Stimulated activated naive B cell treated with anti-CD40 and anti-IgM and Interleukin-4, amounts not matched to agents 10 μg/mL and 1 μg/mL and 100 μg/mL, for 72 hours (primary cell): ENCODE results near the gene DLL4.

Source experiments
- ATAC-seq, 2 donors: fragments of 150-1000 bp; cut with Tn5 transposase; replicated peaks; 2 replicates each; pipeline ENCODE4 v1.10.0; 2021; ENCODE audit warnings: moderate library complexity in 1 of 2
- DNase-seq: peaks from one replicate; pipeline ENCODE4 v3.0.0; 2021
- H3K27ac Mint-ChIP-seq: one replicate; pipeline ENCODE4 v1.8.0; 2022; ENCODE audit warnings: mild to moderate bottlenecking, mixed read lengths
- H3K27me3 Mint-ChIP-seq, 2 donors: one replicate each; pipeline ENCODE4 v1.8.0; 2022; ENCODE audit warnings: mixed read lengths in 2 of 2
- H3K36me3 Mint-ChIP-seq, 2 donors: one replicate each; pipeline ENCODE4 v1.8.0; 2022; ENCODE audit warnings: mixed read lengths in 2 of 2, mild to moderate bottlenecking in 1 of 2
- H3K4me1 Mint-ChIP-seq, 2 donors: one replicate each; pipeline ENCODE4 v1.8.0; 2022; ENCODE audit warnings: mixed read lengths in 2 of 2, mild to moderate bottlenecking in 1 of 2
- H3K4me3 Mint-ChIP-seq, 2 donors: one replicate each; pipeline ENCODE4 v1.8.0; 2022; ENCODE audit warnings: mild to moderate bottlenecking in 2 of 2, mixed read lengths in 2 of 2, moderate library complexity in 1 of 2
- H3K9me3 Mint-ChIP-seq, 2 donors: one replicate each; pipeline ENCODE4 v1.8.0; 2022; ENCODE audit warnings: mixed read lengths in 2 of 2, mild to moderate bottlenecking in 1 of 2

Gene DLL4

GRCh38 chr15:40914486-40914885 lies 14.7 kb upstream of the DLL4 start:
- ATAC-seq (no peak), DNase-seq (no peak)
- Mint-ChIP-seq H3K9me3 (no peaks in the 10 kb centered on the region), H3K27me3 (no peaks in the 10 kb centered on the region), H3K36me3 (no peaks in the 10 kb centered on the region), H3K4me1 (peaks cover 0 to 3% of the 10 kb centered on the region in 2 donors), H3K27ac (no peak overlapping the region), H3K4me3 (no peak overlapping the region)

GRCh38 chr15:40915116-40915661 lies 14.0 kb upstream of the DLL4 start:
- Mint-ChIP-seq H3K9me3 (no peaks in the 10 kb centered on the region), H3K27me3 (no peaks in the 10 kb centered on the region), H3K4me1 (no peaks in the 10 kb centered on the region), H3K27ac (no peak overlapping the region), H3K36me3 (no peaks in the 10 kb centered on the region), H3K4me3 (no peak overlapping the region)
- ATAC-seq (no peak), DNase-seq (no peak)

- DNase-seq (no peak), ATAC-seq (no peak)
- no peaks in the 10 kb centered on the region for H3K9me3 Mint-ChIP-seq
- no peak overlapping the region for H3K4me3 Mint-ChIP-seq
- H3K4me1 Mint-ChIP-seq = no peaks in the 10 kb centered on the region
- H3K27me3 Mint-ChIP-seq = no peaks in the 10 kb centered on the region
- H3K36me3 Mint-ChIP-seq = no peaks in the 10 kb centered on the region
- no peak overlapping the region for H3K27ac Mint-ChIP-seq
Observed at GRCh38 chr15:40915679-40916078, 13.5 kb upstream of the DLL4 start.

GRCh38 chr15:40917585-40917984 lies 11.6 kb upstream of the DLL4 start:
- Mint-ChIP-seq H3K27me3 (peaks cover 0 to 1% of the 10 kb centered on the region in 2 donors), H3K9me3 (no peaks in the 10 kb centered on the region), H3K27ac (no peak overlapping the region), H3K4me1 (no peaks in the 10 kb centered on the region), H3K4me3 (no peak overlapping the region), H3K36me3 (no peaks in the 10 kb centered on the region)
- DNase-seq (no peak), ATAC-seq (no peak)

- Mint-ChIP-seq H3K27me3 (peaks cover 0 to 6% of the 10 kb centered on the region in 2 donors), H3K4me3 (no peak overlapping the region), H3K27ac (no peak overlapping the region), H3K36me3 (no peaks in the 10 kb centered on the region), H3K4me1 (no peaks in the 10 kb centered on the region), H3K9me3 (no peaks in the 10 kb centered on the region)
- no peak for ATAC-seq
- no peak for DNase-seq
Observed at GRCh38 chr15:40918146-40918798, 10.9 kb upstream of the DLL4 start.

GRCh38 chr15:40918799-40919392 lies 10.2 kb upstream of the DLL4 start:
- Mint-ChIP-seq H3K4me3 (no peak overlapping the region), H3K4me1 (no peaks in the 10 kb centered on the region), H3K9me3 (no peaks in the 10 kb centered on the region), H3K36me3 (no peaks in the 10 kb centered on the region), H3K27ac (no peak overlapping the region), H3K27me3 (peaks cover 0 to 6% of the 10 kb centered on the region in 2 donors)
- ATAC-seq (no peak), DNase-seq (no peak)

- Mint-ChIP-seq H3K27me3 (peaks cover 27 to 32% of the 10 kb centered on the region in 2 donors), H3K27ac (no peak overlapping the region)
Observed at GRCh38 chr15:40921949-40922607, 7.1 kb upstream of the DLL4 start.

GRCh38 chr15:40922608-40923005 lies 6.5 kb upstream of the DLL4 start:
- Mint-ChIP-seq H3K27me3 (peaks cover 32 to 36% of the 10 kb centered on the region in 2 donors), H3K4me1 (peaks cover 15 to 26% of the 10 kb centered on the region in 2 donors), H3K36me3 (no peaks in the 10 kb centered on the region), H3K4me3 (no peak overlapping the region), H3K27ac (peak overlapping the region; percentile 37), H3K9me3 (no peaks in the 10 kb centered on the region)
- ATAC-seq = no peak
- DNase-seq = no peak

More at GRCh38 chr15:40921949-40922607, 7.1 kb upstream of the DLL4 start:
- Mint-ChIP-seq H3K4me1 (peaks cover 13 to 21% of the 10 kb centered on the region in 2 donors), H3K4me3 (no peak overlapping the region), H3K36me3 (no peaks in the 10 kb centered on the region), H3K9me3 (no peaks in the 10 kb centered on the region)
- ATAC-seq (no peak), DNase-seq (no peak)

- H3K27ac Mint-ChIP-seq = no peak overlapping the region
- DNase-seq = no peak
- H3K9me3 Mint-ChIP-seq = no peaks in the 10 kb centered on the region
- no peaks in the 10 kb centered on the region for H3K36me3 Mint-ChIP-seq
- ATAC-seq = no peak
- no peak overlapping the region for H3K4me3 Mint-ChIP-seq
- peaks cover 37 to 41% of the 10 kb centered on the region in 2 donors for H3K27me3 Mint-ChIP-seq
- peaks cover 16 to 36% of the 10 kb centered on the region in 2 donors for H3K4me1 Mint-ChIP-seq
Observed at GRCh38 chr15:40923551-40923950, 5.6 kb upstream of the DLL4 start.

- Mint-ChIP-seq H3K27ac (no peak overlapping the region), H3K4me3 (no peak overlapping the region), H3K36me3 (no peaks in the 10 kb centered on the region), H3K4me1 (peaks cover 29 to 55% of the 10 kb centered on the region in 2 donors), H3K27me3 (peaks cover 55 to 61% of the 10 kb centered on the region in 2 donors), H3K9me3 (no peaks in the 10 kb centered on the region)
- ATAC-seq (no peak), DNase-seq (no peak)
Observed at GRCh38 chr15:40925495-40925862, 3.7 kb upstream of the DLL4 start.

- no peaks in the 10 kb centered on the region for H3K36me3 Mint-ChIP-seq
- peaks cover 33 to 61% of the 10 kb centered on the region in 2 donors for H3K4me1 Mint-ChIP-seq
- no peak for DNase-seq
- H3K9me3 Mint-ChIP-seq = no peaks in the 10 kb centered on the region
- ATAC-seq = peak in 1 of 2 donors; percentile 22
- peak overlapping the region; percentile 63 to 72 for H3K4me3 Mint-ChIP-seq
- peaks cover 61 to 66% of the 10 kb centered on the region in 2 donors for H3K27me3 Mint-ChIP-seq
- H3K27ac Mint-ChIP-seq = no peak overlapping the region
Observed at GRCh38 chr15:40925863-40926658, 3.1 kb upstream of the DLL4 start.

- Mint-ChIP-seq H3K9me3 (no peaks in the 10 kb centered on the region), H3K27me3 (peaks cover 69 to 75% of the 10 kb centered on the region in 2 donors), H3K27ac (no peak overlapping the region), H3K4me1 (peaks cover 36 to 66% of the 10 kb centered on the region in 2 donors), H3K4me3 (peak overlapping the region; percentile 71 to 78), H3K36me3 (no peaks in the 10 kb centered on the region)
- no peak for DNase-seq
- no peak for ATAC-seq
Observed at GRCh38 chr15:40926659-40927494, 2.3 kb upstream of the DLL4 start.

GRCh38 chr15:40927495-40927872 lies 1.7 kb upstream of the DLL4 start:
- DNase-seq (no peak), ATAC-seq (no peak)
- Mint-ChIP-seq H3K27me3 (peaks cover 75 to 81% of the 10 kb centered on the region in 2 donors), H3K9me3 (no peaks in the 10 kb centered on the region), H3K4me3 (peak overlapping the region; percentile 78 to 83), H3K27ac (no peak overlapping the region), H3K4me1 (peaks cover 38 to 72% of the 10 kb centered on the region in 2 donors), H3K36me3 (no peaks in the 10 kb centered on the region)
